ENCODE results near the gene GRK3.
"Not testable (repeated sequence)": the region's sequence is repeated elsewhere in the genome, so short reads cannot be mapped to it uniquely, and the experiment has no call there.

GRK3 gene

GRCh38 chr22:25698461-25698860 lies 134.0 kb downstream of the GRK3 start:
- no peak for FAIRE-seq
- no peak for DNase-seq (ENCODE audit: insufficient read length, low spot score)
- no peak for TF ChIP-seq POLR2A (IDR thresholded peaks at IDR 0.05; ENCODE audit: low read depth, low read length)

GRCh38 chr22:25698978-25699377 lies 134.5 kb downstream of the GRK3 start:
- TF ChIP-seq POLR2A (IDR thresholded peaks at IDR 0.05; ENCODE audit: low read depth, low read length), result no peak
- FAIRE-seq (no peak), DNase-seq (ENCODE audit: insufficient read length, low spot score) (no peak)

DNA sequence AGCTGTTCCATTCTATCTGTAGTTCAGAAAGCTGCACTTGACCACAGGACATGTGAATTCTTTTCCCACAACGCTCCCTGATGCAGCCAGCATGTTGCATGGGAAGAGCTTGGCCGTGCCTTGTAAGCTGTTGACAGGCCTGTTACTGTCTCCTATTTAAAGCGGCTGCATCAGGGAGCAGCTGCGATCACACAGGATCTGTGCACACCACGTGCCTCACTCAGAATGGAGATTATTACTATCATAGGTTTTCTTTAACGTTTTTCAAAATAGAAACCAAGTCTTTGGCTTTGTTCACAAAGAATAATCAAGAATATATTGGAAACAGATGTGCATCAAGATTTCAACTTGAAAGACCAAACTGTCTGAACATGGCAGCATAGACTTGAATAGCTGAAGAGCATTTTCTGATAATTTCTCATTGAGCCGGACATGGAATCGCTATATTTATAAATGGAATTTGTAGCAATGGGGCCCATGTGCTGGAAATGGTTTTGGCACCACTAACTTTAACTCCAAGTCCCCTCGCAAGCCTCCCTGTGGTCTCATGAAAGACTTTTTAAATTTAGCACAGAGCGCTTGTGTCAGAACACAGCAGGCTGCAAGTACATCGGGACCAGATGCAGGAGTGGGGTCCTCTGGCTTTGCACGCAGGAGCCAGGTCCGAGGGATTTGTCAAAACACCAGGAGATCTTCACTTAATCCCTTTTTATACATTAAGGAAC lies 136.7 kb downstream of the GRK3 start:
- DNase-seq (ENCODE audit: insufficient read length, low spot score), result no peak
- no peak for FAIRE-seq
- no peak for TF ChIP-seq POLR2A (IDR thresholded peaks at IDR 0.05; ENCODE audit: low read depth, low read length)

DNA sequence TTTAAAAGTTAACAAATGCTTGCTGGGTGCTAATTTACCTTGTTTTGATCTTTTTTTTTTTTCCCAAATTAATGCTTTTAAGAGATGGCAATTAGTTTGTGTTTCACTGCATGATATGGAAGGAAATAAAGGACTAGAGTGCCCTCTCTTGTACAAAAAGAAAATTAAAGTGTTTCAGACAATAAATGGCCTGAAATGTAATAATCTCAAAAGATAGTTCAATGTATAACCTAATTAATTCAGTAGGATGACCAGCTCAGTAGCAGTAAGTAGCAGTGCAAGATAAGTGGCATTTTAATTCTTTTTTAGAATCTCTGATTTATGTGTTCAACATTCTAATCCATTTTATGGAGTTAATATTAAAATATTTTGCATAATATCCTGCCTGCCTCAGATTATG lies 137.6 kb downstream of the GRK3 start:
- DNase-seq (ENCODE audit: insufficient read length, low spot score) (no peak), FAIRE-seq (no peak)
- no peak for TF ChIP-seq POLR2A (IDR thresholded peaks at IDR 0.05; ENCODE audit: low read depth, low read length)

DNA sequence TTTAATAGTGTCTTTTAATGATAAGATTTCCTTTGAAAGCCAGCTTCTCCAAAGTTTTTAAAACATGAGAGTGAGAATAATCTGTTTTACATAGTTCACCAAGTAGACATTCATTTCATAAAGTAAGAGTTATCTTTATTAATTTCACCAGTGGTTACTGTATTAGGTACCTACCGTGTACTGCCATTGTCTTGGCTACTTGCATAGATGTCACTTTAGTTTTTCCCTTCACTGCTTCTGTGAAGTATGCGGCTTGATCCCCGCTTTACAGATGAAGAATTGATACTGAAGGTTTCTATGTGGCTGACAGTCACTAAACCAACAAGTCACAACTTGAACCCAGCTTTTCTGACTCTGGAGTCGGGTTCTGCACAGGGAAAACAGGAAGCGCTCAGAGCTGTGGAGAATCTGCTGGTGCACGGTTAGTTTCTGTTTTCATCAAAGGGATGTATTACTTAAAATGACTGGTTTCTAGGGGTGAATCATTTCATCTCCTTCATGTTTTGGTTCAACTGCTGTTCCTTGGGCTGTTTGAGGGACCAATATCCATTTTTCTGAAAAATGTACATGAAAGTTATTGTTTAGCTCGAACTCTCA lies 138.2 kb downstream of the GRK3 start:
- FAIRE-seq, result no peak
- DNase-seq (ENCODE audit: insufficient read length, low spot score), result no peak
- TF ChIP-seq POLR2A (IDR thresholded peaks at IDR 0.05; ENCODE audit: low read depth, low read length), result no peak

GRCh38 chr22:25704701-25705100 lies 140.2 kb downstream of the GRK3 start:
- no peak for TF ChIP-seq POLR2A (IDR thresholded peaks at IDR 0.05; ENCODE audit: low read depth, low read length)
- no peak for FAIRE-seq
- DNase-seq (ENCODE audit: insufficient read length, low spot score), result no peak

- FAIRE-seq (no peak), DNase-seq (ENCODE audit: insufficient read length, low spot score) (no peak)
- TF ChIP-seq POLR2A (IDR thresholded peaks at IDR 0.05; ENCODE audit: low read depth, low read length), result no peak
Measured at GRCh38 chr22:25706197-25706596, 141.7 kb downstream of the GRK3 start.

DNA sequence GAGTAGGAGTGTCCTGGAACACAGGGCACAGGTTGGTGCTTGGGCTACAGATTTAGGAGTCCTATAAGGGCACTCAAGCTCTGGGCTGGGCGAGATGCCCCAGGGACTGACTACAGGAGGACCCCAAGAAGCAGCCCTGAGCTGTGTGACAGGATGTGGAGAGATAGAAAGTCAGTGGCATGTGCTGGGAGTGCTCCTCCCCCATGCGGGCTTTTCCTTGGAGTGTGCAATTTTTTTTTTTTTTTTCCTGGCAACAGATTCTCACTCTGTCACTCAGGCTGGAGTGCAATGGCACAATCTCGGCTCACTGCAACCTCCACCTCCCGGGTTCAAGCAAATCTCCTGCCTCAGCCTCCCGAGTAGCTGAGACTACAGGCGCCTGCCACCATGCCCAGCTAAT lies 144.0 kb downstream of the GRK3 start:
- not testable (repeated sequence) for DNase-seq (ENCODE audit: insufficient read length, low spot score); FAIRE-seq

DNA sequence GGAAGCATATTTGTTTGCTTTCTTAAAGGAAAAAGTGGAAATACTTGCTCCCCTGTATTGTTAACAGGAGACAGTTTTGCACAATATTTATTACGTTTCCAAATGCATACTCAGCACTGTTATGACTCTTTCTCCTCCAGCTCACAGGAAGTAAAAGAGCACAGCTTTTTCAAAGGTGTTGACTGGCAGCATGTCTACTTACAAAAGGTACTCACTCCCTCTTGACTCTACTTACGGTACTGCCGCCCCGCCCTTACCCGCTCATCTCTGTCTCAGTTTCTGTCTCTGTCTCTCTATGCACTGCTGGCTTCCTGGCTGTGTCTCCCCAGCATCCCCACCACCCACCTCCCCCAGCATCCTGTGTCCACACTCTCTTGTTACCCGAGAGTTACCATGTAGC lies 145.3 kb downstream of the GRK3 start:
- no peak for TF ChIP-seq POLR2A (IDR thresholded peaks at IDR 0.05; ENCODE audit: low read depth, low read length)
- no peak for DNase-seq (ENCODE audit: insufficient read length, low spot score)
- FAIRE-seq, result no peak

DNA sequence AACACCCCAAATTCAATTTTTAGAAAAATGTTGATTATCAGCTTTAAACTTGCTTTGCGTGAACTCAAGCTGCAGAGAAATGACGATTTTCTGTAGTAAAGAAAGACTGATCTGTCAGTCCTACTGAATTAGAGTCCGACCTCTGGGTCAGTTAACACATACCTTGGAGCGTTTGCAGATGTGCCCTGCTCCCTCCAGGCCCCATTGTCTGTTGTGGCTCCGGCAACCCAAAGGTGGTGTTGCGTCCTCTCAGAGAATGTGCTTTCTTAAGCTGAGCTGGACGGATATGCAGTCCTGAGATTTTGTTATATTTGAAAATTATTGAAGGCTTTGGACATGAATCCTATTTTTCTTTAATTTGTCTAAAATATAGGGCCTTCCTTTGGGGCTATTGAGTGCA lies 146.0 kb downstream of the GRK3 start:
- DNase-seq (ENCODE audit: insufficient read length, low spot score) (no peak), FAIRE-seq (no peak)
- TF ChIP-seq POLR2A (IDR thresholded peaks at IDR 0.05; ENCODE audit: low read depth, low read length), result no peak

DNA sequence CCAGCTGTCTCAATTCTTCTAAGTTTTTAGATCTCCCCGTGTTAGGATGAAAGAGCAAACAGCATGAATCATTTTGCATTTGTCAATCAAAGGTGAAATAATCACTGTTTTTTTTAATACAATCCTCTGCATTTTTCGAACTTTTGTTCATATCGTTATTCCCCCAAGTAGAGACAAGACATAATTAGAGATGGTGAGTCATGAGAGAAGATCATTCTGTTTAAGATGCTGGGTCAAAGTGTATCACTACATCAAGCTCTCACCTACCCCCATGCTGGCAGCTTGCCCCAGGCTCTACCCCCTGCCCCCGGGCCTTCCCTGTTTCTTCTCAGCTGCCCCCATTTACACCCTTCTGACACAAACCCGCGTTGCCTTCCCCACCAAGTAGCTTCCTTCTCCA lies 147.0 kb downstream of the GRK3 start:
- no peak for DNase-seq (ENCODE audit: insufficient read length, low spot score)
- FAIRE-seq, result no peak
- TF ChIP-seq POLR2A (IDR thresholded peaks at IDR 0.05; ENCODE audit: low read depth, low read length), result no peak

- no peak for FAIRE-seq
- DNase-seq (ENCODE audit: insufficient read length, low spot score), result no peak
- TF ChIP-seq POLR2A (IDR thresholded peaks at IDR 0.05; ENCODE audit: low read depth, low read length), result no peak
Measured at GRCh38 chr22:25712661-25713400, 148.4 kb downstream of the GRK3 start.

- no peak for TF ChIP-seq POLR2A (IDR thresholded peaks at IDR 0.05; ENCODE audit: low read depth, low read length)
- DNase-seq (ENCODE audit: insufficient read length, low spot score), result no peak
- no peak for FAIRE-seq
Measured at GRCh38 chr22:25714070-25714469, 149.6 kb downstream of the GRK3 start.

DNA sequence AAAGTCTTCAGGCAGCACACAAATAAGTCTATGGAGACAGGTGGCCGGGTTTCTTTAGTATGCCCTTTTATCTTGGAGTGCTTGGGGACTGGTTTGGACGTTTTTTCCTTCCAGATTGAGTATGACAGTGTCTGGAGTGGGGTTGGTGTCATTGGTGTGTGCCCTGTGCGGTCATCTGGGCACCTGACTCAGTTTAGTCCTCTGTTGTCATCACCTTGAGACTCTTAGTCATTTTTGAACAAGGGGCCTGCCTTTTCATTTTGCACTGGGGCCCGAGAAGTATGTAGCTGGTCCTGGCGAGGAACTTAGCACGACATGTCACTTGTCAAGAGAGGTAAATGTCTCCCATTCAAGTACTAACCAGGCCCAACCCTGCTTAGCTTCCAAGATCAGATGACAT lies 150.3 kb downstream of the GRK3 start:
- no peak for DNase-seq (ENCODE audit: insufficient read length, low spot score)
- no peak for TF ChIP-seq POLR2A (IDR thresholded peaks at IDR 0.05; ENCODE audit: low read depth, low read length)
- FAIRE-seq, result no peak

DNA sequence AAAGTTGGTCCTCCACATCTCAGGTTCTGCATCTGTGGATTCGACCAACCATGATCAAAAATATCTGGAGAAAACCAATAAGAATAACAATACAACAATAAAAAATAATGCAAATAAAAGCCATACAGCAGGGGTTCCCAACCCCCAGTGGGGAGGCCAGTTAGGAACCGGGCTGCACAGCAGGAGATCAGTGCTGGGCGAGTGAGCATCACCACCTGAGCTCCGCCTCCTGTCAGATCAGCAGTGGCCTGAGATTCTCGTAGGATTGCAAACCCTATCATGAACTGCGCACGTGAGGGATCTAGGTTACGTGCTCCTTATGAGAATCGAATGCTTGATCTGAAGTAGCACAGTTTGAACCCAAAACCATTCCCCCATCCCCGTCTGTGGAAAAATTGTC lies 152.2 kb downstream of the GRK3 start:
- TF ChIP-seq POLR2A (IDR thresholded peaks at IDR 0.05; ENCODE audit: low read depth, low read length), result no peak
- DNase-seq (ENCODE audit: insufficient read length, low spot score), result no peak
- FAIRE-seq, result no peak
